GM19397 (cell line): ENCODE measurements around the gene COL23A1.

Source experiments
- ATAC-seq: cut with Tn5 transposase; IDR thresholded peaks from one replicate; pipeline ENCODE4 v1.9.1; 2021; ENCODE audit warnings: mild to moderate bottlenecking, moderate library complexity; ENCODE audit not compliant: unreplicated experiment

COL23A1 gene

DNA sequence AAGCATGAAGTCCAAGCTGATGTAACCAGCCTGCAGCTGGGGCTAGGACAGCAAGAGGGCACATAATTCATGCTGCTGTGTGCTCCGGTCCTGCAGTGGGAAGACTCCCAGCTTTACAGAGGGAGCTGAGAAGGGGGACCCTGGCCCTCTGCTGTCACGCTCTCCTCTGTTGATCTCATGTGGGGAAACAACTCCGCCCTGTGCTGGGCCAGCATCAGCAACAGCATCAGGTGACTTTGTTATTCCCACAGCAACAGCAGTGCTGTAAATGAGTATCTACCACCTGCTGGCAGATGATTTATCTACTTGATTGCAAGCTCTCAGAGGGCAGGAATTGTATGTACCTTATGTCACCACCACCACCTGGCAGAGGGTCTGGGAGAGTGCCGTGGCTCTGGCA, 176.2 kb downstream of the COL23A1 start:
- ATAC-seq = no peak

DNA sequence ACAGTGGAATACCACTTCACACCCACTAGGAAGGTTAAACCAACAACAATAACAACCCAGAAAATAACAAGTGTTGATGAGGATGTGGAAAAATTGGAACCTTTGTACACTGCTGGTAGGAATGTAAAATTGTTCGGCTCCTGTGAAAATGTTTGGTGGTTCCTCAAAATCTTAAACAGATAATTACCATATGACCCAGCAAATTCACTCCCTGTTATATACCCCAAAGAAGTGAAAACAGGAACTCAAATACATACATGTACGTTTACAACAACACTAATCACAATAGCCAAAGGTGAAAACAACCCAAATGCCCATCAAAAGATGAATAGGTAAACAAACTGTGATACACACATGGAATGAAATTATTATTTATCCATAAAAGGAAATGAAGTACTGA, 179.1 kb downstream of the COL23A1 start:
- no peak for ATAC-seq

DNA sequence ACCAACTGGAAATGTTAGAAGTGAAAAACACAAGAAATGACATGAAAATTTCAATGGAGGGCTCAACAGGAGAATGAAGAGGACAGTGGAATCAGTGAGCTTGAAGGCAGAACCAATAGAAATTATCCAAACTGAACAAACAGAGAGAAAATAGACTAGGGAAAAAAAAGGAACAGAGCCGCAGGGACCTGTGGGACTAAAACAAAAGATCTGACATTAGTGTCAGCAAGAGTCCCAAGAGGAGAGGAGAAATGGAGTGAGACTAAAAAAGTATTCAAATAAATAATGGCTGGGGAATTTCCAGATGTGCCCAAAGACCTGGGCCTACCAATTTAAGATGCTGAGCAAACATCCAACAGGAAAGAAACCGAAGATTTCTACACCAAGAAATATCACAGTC, 182.5 kb downstream of the COL23A1 start:
- ATAC-seq = no peak

DNA sequence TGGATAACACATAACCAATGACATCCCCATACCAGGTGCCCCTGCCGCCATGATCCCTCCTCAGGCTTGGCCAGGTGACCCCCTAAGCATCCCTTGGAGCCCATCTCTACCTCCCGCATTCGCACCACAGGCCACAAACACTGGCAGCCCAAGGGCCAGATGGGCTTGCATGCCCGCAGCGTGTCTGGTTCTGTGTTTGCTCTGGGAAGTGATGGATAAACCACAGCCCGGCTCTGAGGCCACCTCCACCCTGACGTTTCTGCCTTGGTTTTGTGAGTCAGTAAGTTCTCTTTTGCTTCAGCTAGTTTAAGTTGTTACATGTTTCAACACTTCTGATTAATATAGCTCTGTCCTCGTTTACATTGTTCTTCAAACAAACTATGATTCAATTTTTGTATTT, 185.2 kb downstream of the COL23A1 start:
- no peak for ATAC-seq

DNA sequence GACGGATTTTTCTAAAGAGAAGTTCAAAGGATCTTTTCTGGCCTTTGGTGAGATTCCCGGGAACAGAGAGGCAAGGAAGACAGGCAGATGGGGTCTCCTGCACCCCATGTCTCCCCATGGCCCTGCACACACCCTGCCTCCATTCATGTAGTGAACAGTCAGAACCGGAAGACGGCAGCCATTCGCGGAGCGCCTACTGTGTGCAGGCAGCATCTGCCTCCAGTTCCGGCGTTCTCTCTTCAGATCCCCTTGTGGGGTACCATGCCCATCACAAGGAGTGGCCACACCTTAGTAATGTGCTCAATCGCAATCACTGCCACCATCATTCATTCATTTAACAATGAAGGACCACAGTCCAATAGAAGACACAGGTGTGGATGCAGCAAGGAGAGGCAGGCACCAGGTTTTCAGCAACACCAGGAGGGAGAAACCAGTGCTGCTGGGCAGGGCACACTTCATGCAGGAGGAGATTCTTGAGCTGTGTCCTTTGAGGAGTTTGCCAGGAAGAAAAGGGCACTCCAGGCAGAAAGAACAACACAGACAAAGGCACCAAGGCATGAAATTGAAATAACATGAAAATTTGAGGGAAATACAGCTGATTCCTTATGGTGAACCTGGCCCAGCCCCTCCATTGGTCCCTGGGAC, 186.1 kb downstream of the COL23A1 start:
- no peak for ATAC-seq

DNA sequence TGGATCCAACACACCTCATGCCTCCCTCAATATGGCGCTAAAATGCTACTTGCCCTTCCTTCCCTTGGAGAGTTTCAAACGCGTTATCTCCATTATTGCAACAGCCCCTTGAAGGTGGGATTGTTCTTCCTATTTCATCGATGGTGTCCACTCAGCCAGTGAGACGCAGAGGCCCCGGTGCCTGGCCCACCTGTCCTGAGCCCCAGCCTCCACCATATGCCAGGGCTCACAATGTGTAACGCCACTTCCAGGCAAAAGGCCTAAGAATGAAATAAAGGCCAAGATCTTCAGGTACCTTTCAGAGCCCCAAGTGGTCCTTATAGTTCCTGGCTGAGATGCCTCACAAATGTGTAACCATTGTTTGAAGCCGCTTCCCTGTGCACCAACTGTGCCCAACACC, 186.8 kb downstream of the COL23A1 start:
- ATAC-seq = no peak

DNA sequence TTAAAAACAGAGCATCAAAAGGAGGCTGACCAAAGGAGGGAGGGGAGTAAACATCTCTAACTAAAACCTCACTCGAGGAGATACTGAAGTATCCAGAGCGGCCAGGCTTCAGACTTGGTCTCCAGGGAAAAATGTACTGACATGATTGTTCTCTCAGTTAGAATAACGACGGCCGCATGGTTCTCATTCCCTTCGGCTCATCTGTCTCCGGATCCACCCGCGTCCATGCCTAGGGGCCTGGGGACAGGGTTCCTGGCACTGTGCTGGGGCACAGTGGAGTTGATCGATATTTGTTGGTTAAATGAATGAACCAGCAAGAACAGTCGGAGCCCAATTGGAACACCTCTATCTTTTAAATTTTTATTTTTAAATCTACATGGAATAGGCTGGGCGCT, 190.5 kb downstream of the COL23A1 start:
- no peak for ATAC-seq

DNA sequence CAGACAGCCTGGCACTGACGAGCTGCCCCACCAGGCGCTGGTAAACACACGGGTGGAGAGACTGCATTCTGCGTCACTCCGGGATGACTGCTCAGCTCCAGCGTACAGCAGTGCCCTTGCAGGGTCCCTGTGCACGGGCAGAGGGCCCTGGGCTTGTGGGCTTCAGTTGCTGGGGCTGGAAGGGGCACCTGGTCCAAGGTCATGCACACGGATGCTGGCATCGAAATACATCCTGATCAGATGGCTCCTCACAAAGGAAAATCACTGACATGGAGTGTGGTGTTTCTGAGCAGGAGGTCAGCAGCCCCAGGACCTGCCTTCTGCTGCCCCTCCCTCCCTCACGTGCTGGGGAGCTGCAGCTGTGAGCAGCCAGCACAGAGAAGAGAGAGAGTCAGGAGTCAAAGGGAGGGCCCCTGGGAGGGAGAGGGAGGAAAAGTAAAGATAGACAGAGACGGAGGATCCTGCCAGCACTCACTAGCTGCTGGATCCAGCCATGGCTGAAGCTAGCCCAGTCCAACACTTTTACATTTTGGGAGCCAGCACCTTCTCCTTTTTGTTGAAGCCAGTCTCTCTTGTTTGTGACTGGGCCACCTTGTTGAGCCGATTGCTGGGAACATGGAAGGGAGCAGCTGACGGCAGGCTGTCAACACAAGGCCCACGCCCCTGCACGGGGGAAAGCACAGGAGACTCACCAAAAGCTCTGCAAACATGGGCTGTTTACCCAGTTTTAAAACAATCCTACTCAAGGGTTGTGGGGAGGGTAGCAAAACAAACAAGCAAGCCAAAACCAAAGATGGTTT, 191.1 kb downstream of the COL23A1 start:
- no peak for ATAC-seq

DNA sequence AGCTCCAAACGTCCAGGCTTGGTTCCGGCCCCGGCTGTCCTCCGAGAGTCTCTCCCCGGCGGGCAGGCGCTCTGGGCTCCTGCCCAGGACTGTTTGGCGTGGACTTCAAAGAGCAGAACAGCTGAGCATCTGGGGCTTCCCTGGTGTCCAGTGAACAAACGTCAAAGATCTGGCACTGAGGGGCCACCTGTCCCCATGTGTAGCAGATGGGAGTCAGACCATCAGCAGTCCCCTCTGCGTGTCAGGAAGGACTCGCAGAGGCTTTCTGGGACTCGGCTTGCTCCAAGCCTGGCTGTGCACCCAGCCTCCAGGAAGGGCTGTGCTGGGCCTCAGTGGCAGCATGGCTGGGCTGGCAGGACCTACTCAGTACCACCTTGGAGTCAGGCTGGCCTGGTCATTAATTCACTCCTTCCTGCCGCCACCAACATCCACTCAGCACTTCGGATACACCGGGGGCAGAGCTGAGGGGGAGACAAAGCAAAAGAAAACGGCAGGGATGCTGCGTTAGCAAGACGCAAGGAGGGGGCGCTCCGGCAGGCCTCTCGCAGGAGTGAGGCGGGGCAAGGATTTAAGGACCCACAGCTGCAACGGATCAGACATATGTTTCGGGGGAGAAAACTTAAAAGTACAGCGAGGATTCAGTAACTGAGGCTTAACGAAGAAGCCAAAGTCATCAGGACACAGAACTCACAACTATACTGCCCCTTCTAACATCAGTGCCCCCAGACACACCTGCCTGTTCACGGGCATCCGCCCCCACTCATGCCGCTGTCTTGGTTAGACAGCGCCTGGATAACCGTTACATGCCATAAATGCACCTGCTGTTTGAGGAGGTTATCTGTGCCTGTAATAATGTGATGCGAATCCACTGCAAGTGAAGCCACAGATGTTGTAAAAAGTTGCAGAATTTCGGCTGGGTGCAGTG, 193.1 kb downstream of the COL23A1 start:
- ATAC-seq = no peak

DNA sequence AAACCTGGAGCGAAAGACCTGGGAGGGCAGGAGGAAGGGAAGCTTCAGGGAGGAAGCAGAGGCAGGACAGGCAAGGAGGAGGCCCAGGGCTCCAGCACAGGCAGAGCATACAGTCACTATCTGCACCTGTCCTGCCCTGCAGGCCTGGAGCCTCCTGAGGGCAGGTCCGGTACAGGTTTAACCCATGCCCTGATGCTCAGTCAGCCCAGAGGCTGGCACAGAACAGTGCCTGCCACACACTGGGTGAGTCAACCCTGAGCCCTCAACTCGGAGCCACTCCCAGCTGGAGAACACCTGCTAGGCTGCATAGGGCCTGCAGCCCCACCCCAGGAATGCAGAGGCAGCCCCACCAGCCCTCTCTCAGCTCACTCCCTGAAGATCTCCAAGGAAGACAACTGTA, 196.1 kb downstream of the COL23A1 start:
- no peak for ATAC-seq

DNA sequence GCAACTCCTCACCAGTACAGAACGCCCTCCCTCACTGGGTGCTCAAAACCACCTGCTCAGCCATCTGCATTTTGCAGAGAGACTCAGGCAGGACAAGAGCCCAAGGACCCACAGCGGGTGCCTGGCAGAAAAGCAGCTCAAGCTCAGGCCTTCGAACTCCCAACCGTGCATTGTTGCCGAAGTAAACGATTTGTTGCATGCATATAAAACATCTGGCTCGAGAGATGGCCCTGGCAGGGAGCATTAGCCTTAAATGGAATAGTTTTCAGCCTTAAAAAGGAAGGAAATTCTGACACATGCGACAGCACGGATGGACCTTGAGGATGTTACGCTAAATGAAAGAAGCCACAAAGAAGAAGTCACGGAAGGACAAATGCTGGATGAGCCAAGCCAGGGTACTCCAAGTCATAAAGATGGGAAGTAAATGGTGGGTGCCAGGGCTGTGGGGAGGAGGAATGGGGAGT, 197.2 kb downstream of the COL23A1 start:
- ATAC-seq = no peak

DNA sequence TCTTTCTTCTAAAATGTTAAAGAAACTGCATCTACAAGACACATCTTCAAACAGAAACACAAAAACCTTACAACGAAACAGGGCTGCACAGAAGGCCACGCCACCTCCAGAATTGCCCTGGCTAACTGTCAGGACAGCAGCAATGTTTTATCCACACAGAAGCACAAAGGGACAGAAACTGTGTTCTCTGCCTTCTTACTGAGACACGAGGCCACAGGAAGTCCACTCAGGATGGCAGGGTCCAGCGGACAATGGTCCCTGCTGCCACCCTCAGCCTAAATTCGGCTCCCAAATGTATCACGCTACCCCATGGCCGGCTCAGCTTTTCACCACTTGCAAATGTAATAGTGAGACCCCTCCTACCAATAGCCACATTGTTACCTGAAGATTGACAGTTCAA, 197.8 kb downstream of the COL23A1 start:
- ATAC-seq = no peak

DNA sequence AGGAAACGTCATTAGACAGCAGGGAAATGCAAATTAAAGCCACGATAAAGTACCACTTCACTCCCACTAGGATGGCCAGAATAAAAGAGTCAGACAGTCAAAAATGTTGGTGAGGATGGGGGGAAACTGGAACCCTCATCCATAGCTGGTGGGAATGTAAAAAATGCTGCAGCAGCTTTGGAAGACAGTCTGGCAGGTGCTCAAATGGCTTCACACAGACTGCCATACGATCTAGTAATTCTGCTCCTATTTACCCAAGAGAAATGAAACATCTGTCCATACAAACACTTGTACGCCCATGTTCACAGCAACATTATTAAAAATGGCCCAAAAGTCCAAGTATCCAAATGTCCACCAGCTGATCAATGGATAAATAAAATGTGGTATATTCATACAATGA, 198.7 kb downstream of the COL23A1 start:
- no peak for ATAC-seq

DNA sequence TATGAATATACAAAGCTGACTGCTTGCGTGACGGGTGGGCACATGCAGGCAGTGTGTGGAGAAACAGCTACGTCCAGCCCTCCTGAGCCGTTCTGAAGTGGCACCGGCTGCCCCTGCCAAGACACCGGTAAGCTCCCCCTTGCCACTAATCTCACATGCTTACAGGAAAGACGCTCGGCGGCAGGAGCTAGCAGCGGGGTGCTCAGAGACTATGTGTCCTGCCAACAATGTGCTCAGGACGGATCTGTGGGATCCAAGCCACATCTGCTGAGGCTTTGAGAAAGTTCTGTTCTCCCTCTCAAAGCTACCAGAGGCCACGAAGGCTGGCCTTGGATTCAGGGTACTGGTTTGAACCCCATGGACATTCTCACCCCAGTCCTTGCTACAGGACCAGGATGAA, 200.4 kb downstream of the COL23A1 start:
- no peak for ATAC-seq

DNA sequence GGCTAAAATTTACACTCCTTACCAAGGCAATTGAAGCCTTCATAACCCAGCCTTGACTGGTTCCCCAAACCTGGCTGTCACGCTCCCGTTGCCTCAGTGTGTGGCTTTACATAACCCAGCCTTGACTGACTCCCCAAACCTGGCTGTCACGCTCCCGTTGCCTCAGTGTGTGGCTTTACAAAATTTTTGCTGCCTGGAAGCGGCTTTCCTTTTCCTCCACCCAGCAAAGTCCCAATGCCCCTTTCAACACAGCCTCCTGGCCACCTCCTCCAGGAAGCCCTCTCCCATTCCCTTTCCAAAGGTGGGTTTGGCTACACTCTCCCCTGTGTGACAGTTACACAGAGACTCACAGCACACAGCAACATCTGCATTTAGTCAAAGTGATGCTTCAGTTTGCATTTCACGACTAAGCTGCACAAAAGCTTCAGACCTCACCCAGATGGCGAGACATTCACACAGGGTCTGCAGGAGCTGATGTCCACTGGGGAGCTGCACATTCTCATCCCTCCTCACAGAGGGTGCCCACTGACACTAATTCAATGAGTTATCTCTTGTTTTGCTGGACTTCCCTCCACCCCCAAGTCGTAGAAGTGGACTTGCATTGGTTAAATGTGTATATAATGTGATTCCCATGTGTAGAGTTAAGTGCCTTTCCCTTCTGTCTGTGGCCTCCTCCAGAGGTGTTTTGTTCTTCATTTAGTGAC, 201.0 kb downstream of the COL23A1 start:
- ATAC-seq = no peak

DNA sequence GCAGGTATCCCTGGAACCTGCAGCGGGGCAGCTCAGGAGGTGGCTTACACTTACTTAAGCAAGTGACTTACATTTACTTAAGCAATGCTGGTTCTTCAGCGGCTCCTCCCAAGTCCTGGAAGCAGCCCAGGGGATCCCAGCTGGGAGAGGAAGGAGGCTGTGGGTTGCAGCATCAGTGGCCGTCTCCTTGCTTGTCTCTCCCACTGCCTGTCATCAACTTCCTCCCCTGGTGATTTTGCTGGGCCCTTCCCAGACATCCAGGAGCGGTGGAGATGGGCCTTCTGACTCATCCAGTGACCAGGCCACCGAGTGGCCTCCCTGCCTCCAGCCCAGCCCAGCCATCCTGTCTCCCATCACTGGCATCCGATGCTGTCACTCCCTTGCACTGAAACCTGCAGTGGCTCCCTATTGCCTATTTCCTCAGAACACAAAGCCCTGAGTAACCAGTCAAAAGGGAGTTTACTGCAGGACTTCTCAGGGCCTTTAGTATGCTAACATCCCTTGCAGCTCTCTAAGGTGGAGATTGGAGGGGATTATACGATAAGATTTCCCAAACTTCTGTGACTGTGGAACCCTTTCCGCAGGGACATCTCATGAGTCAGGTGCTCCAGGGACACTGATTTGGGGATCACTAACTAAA, 201.7 kb downstream of the COL23A1 start:
- ATAC-seq = no peak

DNA sequence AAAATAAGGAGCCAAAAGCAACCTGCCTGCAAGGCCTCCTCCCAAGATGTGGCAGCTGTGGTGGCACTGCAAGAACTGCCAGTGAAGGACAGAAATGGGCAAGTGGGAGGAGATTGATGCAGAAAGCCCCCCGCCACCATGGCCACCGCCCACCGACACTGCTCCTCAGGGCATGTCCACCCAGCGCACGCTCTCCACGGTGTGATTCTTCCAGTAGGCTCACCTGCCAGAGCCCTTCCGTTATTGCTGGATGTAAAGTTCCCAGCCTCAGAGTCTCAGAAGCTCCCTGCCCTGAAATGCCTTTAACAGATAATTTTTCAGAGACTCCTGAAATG, 202.4 kb downstream of the COL23A1 start:
- no peak for ATAC-seq

DNA sequence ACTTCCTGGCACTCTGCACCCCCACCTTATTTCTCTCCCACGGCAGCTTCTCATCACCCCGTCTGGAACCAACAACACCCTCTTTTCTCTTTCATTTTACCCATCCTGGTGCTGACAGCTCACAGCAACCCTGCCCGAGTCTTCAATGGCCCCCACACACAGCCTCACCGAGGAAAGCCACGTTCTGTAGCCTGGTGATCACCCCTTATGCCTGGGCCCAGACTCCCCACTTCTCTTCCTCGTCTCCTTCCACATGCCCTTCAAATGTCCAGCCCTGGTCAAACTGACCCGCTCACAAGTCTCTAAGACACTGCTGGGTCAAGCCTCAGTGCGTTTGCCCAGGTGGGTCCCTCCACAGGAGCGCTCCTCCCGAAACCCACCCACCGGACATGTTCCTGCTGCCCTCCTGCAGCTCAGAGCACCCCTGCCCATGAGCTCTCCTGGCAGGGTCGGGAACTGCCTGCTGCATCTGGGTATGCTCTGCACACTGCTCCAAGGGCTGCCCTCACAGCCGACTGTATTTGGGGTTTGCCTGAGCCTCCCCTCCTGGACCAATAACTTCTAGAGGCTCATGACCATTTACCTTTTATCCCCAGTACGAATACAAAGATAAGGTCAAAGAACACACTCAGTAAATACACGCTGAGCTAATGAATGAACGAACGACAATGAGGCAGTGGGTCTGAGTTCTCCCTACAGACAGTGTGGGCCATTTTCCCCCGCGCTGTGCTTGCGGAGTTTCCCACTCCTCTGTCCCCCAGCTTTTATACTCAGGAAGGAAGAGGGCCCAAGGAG, 202.9 kb downstream of the COL23A1 start:
- no peak for ATAC-seq

DNA sequence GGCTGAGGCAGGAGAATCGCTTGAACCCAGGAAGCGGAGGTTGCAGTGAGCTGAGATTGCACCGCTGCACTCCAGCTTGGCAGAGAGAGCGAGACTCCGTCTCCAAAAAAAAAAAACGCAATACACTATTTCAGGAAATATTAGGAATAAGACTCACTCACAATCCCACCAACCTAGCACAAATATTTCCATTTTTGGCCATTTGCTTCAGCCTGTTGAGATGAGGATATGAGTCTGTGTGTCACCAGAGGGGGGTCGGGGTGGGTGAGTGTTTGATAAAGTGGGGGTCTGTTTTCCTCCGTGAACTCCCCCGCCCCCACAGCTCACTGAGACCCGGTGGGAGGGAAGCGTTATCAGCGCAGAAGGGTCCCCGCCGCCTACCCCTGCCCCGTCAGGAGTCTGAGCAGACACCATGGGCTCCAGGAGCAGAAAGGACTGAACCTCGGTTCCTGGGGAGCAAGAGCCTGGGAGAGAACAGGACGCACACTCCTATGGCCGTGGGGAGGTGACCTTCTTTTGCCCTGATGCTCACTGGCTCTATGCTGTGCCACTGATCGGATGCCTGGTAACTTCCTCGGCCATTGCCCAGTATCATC, 203.8 kb downstream of the COL23A1 start:
- ATAC-seq = no peak
